SK-N-SH treated with all-trans-retinoic acid at 6 μM for 48 hours (cell line): ENCODE data around the gene LMOD3.

Source experiments
- ATAC-seq: fragments of 200-7000 bp; cut with Tn5 transposase; 3 replicates; pipeline ENCODE4 v1.9.1; 2020; ENCODE audit warnings: mild to moderate bottlenecking, moderate library complexity
- ARNTL ChIP-seq: fragments of 450-650 bp; formaldehyde crosslinking; IDR thresholded peaks from 2 replicates; pipeline ENCODE4 v1.5.0; 2020; ENCODE audit warnings: low read depth, mild to moderate bottlenecking, moderate library complexity, borderline replicate concordance
- BACH2 ChIP-seq: fragments of 250-450 bp; sonication (Bioruptor Pico); IDR thresholded peaks from 2 replicates; pipeline ENCODE4 v1.9.0; 2021; ENCODE audit warnings: mild to moderate bottlenecking, borderline replicate concordance
- CSDC2 ChIP-seq: fragments of 250-450 bp; sonication (Bioruptor Pico); IDR thresholded peaks from 2 replicates; pipeline ENCODE4 v1.5.0; 2020; ENCODE audit warnings: mild to moderate bottlenecking, moderate library complexity
- CSRNP3 ChIP-seq: fragments of 250-450 bp; sonication (Bioruptor Pico); IDR thresholded peaks from 2 replicates; pipeline ENCODE4 v1.5.1; 2021; ENCODE audit warnings: mild to moderate bottlenecking, moderate library complexity
- ESRRG ChIP-seq: fragments of 250-450 bp; sonication (Bioruptor Pico); IDR thresholded peaks from 2 replicates; pipeline ENCODE4 v1.6.1; 2021; ENCODE audit warnings: mild to moderate bottlenecking
- OSR1 ChIP-seq: fragments of 250-450 bp; sonication (Bioruptor Pico); IDR thresholded peaks from 2 replicates; pipeline ENCODE4 v1.8.0; 2022; ENCODE audit warnings: moderate library complexity, mild to moderate bottlenecking, inconsistent platforms
- RARB ChIP-seq: fragments of 250-450 bp; sonication (Bioruptor Pico); IDR thresholded peaks from 2 replicates; pipeline ENCODE4 v1.8.0; 2021; ENCODE audit warnings: mild to moderate bottlenecking, moderate library complexity
- TCF4 ChIP-seq: fragments of 250-450 bp; sonication (Bioruptor Pico); IDR thresholded peaks from 2 replicates; pipeline ENCODE4 v1.8.0; 2021; ENCODE audit warnings: mild to moderate bottlenecking, moderate library complexity, borderline replicate concordance
- ZNF565 ChIP-seq: fragments of 450-650 bp; formaldehyde crosslinking; conservative IDR thresholded peaks from 2 replicates; pipeline ENCODE4 v1.5.0; 2020; ENCODE audit warnings: low read depth, mild to moderate bottlenecking, moderate library complexity
- ZNF70 ChIP-seq: fragments of 450-650 bp; formaldehyde crosslinking; IDR thresholded peaks from 2 replicates; pipeline ENCODE4 v1.5.0; 2020; ENCODE audit warnings: mild to moderate bottlenecking, moderate library complexity
- TF ChIP-seq, protein P1 (sequence below): fragments of 250-450 bp; sonication (Bioruptor Pico); IDR thresholded peaks from 2 replicates; pipeline ENCODE4 v1.8.0; 2021; ENCODE audit warnings: low read depth, mild to moderate bottlenecking, moderate library complexity, borderline replicate concordance
- TF ChIP-seq, protein P2 (sequence below): fragments of 250-450 bp; sonication (Bioruptor Pico); IDR thresholded peaks from 2 replicates; pipeline ENCODE4 v1.5.1; 2020; ENCODE audit warnings: low read depth, mild to moderate bottlenecking, moderate library complexity
- TF ChIP-seq, protein P3 (sequence below): fragments of 250-450 bp; sonication (Bioruptor Pico); IDR thresholded peaks from 2 replicates; pipeline ENCODE4 v1.8.0; 2020; ENCODE audit warnings: mild to moderate bottlenecking, moderate library complexity, borderline replicate concordance

The LMOD3 gene

GRCh38 chr3:69058180-69058946 is 64.0 kb downstream of the LMOD3 start:
- ATAC-seq: no peak
- TF ChIP-seq ZNF70 (no peak), RARB (CRISPR knock-in tag) (no peak), ESRRG (no peak), OSR1 (CRISPR knock-in tag) (no peak), CSRNP3 (CRISPR knock-in tag) (no peak), ARNTL (no peak), ZNF565 (no peak), TCF4 (CRISPR knock-in tag) (no peak), CSDC2 (CRISPR knock-in tag) (no peak), BACH2 (CRISPR knock-in tag) (no peak)
- TF ChIP-seq, protein P1, sequence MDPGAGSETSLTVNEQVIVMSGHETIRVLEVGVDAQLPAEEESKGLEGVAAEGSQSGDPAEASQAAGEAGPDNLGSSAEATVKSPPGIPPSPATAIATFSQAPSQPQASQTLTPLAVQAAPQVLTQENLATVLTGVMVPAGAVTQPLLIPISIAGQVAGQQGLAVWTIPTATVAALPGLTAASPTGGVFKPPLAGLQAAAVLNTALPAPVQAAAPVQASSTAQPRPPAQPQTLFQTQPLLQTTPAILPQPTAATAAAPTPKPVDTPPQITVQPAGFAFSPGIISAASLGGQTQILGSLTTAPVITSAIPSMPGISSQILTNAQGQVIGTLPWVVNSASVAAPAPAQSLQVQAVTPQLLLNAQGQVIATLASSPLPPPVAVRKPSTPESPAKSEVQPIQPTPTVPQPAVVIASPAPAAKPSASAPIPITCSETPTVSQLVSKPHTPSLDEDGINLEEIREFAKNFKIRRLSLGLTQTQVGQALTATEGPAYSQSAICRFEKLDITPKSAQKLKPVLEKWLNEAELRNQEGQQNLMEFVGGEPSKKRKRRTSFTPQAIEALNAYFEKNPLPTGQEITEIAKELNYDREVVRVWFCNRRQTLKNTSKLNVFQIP (CRISPR knock-in tag): no peak
- TF ChIP-seq, protein P2, sequence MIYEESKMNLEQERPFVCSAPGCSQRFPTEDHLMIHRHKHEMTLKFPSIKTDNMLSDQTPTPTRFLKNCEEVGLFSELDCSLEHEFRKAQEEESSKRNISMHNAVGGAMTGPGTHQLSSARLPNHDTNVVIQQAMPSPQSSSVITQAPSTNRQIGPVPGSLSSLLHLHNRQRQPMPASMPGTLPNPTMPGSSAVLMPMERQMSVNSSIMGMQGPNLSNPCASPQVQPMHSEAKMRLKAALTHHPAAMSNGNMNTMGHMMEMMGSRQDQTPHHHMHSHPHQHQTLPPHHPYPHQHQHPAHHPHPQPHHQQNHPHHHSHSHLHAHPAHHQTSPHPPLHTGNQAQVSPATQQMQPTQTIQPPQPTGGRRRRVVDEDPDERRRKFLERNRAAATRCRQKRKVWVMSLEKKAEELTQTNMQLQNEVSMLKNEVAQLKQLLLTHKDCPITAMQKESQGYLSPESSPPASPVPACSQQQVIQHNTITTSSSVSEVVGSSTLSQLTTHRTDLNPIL (CRISPR knock-in tag): no peak
- TF ChIP-seq, protein P3, sequence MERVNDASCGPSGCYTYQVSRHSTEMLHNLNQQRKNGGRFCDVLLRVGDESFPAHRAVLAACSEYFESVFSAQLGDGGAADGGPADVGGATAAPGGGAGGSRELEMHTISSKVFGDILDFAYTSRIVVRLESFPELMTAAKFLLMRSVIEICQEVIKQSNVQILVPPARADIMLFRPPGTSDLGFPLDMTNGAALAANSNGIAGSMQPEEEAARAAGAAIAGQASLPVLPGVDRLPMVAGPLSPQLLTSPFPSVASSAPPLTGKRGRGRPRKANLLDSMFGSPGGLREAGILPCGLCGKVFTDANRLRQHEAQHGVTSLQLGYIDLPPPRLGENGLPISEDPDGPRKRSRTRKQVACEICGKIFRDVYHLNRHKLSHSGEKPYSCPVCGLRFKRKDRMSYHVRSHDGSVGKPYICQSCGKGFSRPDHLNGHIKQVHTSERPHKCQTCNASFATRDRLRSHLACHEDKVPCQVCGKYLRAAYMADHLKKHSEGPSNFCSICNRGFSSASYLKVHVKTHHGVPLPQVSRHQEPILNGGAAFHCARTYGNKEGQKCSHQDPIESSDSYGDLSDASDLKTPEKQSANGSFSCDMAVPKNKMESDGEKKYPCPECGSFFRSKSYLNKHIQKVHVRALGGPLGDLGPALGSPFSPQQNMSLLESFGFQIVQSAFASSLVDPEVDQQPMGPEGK (CRISPR knock-in tag): no peak
